GM21825 (cell line): ENCODE measurements around the gene SMPD4.
"Not testable (repeated sequence)": the region's sequence is repeated elsewhere in the genome, so short reads cannot be mapped to it uniquely, and the experiment has no call there.

Experiments
- ATAC-seq: cut with Tn5 transposase; IDR thresholded peaks from one replicate; pipeline ENCODE4 v1.9.1; 2021; ENCODE audit warnings: mild to moderate bottlenecking, moderate library complexity; ENCODE audit not compliant: unreplicated experiment

Gene SMPD4

DNA sequence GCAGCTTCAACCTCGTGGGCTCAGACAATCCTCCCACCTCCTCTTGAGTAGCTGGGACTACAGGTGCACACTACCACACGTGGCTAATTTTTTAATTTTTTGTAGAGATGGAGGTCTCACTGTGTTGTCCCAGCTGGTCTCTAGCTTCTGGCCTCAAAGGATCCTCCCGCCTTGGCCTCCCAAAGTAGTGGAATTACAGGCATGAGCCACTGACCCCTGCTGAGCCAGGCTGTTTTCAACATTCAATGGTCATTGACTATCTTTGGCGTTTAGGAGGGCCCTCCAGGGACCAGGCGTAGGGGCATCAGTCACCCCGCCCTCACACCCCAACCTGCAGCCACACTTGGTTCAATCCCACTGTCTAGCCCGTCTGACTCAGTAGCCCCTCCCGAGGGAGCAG lies 5.9 kb upstream of the SMPD4 start:
- no peak for ATAC-seq

DNA sequence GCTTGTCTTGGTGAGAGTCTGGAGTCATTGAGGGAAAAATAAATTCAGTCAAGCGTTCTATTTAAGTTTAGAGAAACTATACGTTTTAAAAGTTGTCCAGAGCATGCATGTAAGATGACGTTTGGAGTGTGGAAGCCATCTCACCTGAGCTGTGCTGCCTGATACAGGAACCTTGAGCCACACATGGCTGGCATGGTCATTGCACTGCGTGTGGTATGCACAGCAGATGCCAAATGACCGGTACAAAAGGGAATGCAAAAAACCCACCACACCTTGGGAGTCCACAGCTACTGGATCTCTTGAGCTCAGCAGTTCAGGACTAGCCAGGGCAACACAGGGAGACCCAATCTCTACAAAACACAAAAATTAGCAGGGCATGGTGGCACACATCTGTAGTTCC lies 5.0 kb upstream of the SMPD4 start:
- no peak for ATAC-seq

DNA sequence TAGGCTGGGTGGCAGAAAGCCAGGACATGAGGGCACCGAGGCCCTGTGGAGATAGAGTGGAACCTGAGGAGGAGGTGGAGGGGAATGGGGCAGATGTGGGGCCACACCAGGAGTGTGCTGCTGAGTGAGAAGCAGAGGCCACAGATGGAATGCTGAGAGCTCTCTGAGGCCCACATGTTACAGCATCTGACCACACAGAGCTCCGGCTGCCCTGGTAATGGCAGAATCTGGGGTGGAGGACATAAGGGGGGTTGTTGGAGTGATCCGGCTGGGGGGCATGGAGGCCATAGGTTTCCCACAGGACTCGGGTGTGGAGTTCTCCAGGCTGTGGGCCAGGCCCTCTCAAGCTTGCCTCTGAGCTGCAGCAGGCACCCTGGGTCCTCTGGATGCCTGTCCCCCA lies 4.5 kb upstream of the SMPD4 start:
- no peak for ATAC-seq

DNA sequence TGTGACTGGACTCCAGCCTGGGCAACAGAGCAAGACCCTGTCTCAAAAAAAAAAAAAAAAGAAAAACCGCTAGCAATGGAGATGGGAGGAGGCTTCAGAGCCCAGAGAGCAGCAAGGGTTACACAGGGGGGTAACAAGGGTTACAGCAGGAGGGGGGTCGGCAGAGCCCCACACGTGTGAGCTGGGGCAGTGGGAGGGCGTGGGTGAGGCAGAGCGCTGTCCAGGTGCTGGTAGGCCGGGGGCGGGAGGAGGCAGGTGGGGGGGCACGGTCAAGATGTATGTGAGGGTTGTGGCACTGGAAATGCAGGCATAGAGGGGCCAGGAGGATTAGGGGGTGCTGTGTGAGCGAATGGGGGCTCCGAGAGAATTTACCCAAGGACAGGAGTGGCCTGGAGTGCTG lies 4.0 kb upstream of the SMPD4 start:
- no peak for ATAC-seq

DNA sequence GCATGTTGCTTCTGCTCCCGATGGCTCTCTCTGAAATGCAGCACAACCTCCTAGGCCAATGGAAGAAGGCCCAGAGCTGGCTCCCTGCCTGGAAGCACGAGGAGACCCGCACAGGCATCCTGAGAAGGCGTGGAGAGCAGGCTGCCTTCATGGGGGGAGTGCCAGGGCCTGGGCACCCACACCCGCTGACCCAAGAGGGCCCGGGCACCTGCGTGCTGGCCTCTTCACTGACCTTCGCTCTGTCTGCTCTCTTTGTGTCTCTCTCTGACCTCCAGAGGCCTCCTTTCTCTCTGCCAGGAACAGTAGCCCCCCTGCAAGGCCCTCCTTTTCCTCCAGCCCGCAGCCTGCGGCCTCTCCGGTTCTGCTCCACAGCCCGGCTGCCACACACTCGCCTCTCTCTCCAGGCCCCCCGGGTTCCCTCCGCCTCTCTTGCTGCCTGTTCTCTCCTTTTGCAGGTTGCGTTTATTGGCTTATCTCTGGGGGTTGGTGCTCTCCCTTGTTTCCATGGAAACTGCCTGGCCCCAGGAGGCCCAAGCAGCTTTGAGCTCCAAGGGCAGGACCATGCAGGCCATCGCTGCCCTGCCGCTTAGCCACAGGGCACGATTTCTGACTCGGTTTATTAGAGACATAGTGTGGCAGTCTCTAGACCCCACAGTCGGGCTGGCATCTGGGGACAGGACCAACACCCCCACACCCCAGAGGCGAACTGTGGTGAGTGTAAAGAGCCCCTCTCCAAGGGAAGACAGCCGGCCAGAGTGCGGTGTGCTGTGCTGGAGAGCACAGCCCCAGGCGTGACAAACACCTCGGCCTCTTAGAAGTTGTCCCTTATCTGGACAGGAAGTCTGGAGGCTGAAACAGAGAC lies 2.3 kb upstream of the SMPD4 start:
- no peak for ATAC-seq

DNA sequence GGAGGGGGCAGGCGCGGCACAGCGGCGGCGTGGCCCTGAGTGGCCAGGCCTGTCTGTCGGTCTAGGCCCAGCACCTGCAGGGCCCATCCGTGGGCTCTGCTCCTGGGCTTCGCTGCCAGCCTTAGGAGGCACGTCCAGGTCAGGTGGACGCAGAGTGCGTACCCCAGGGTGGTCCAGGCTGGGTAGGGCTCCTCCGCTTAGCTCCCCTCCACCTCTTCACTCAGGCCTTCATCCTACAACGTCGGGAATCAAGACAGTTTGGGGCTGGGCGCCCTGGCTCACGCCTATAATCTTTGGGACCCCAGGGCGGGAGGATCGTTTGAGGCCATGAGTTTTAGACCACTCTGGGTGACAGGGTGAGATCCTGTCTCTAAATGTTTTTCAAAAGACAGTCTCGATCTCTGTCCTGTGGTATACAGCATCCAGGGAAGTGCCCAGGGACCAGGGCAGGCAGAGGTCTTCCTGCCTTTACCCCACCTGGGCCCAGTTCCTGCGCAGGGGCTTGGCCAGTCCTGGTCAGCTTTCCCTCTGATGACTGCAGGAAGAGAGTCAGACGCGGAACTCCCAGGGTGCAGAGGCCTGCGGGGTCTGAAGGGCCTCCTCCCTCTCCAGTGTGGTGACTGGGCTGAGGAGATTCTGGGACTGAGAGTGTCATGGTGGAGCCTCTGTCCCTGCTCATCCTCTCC lies 1.6 kb upstream of the SMPD4 start:
- ATAC-seq = peak; percentile 6

DNA sequence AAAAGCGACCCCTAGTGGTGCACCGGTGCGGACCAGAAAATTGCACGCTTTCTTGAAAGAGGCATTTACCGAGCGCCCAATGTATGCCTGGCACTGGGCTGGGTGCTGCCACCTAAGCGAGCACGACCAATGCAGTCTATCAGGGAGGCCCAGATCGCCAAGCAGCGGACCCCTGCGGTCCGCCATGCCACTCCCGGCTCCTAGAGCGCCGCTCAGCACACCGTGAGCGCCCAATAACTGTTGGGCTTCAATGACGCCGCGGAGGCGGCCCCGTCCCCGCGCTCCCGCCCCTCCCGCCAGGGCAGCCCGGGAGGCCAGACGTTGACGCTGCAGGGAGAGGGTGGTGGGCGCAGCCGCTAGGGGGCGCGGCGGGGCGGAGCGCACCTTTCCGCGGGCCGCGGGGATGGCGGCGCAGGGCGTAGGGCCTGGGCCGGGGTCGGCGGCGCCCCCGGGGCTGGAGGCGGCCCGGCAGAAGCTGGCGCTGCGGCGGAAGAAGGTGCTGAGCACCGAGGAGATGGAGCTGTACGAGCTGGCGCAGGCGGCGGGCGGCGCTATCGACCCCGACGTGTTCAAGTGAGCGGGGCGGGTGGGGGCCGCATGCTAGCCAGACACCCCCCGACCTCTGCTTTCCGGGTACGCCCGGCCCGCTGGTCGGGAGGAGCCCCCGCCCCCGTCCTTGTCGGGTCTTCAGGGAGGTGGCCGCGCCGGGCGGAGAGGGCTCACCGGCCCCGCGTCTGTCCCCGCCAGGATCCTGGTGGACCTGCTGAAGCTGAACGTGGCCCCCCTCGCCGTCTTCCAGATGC lies 679 bp upstream of the SMPD4 start, which contains the start of gene MZT2B:
MZT2B (plus strand) TSS at position 383 of the 803 bp plus-strand sequence; CDS start at position 404, 21 bp downstream.
- ATAC-seq = peak; percentile 84

DNA sequence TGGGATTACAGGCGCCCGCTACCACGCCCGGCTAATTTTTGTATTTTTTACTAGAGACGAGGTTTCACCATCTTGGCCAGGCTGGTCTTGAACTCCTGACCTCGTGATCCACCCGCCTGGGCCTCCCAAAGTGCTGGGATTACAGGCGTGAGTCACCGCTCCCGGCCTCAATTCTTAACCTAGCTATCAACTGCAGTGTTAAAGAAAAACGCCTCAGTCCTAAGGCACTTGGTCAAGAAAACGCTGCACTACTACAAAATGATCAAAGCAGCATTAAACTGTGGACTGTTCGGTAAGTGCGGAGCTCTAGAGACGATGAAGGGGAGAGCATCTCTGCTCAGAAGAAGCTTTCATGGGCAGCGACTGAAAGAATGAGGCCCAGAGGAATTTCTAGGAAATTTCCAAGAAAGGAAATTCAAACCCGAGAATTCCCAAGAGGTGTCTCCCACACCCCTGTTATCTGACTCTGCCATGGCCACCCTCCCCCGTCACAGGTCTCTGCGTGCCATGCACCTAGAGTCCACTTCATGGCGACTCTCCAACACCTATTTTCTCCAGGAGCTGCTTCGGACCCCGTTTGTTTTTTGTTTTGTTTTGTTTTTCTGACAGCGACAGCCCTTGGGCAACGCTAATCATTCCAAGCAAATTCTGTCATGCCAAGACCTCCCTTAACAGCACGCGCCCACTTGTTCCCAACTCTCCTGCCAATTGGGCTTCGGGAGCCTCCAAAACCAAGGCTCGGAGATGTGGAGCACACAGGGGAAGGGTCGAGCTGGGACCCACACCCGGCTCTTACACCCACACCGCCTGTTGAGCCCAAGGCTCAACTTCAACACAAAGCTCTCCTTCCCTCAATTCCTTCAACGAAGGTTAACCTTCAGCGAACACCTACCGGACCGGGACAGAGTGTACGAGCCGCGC lies 738 bp downstream of the SMPD4 start:
- ATAC-seq = not testable (repeated sequence)

DNA sequence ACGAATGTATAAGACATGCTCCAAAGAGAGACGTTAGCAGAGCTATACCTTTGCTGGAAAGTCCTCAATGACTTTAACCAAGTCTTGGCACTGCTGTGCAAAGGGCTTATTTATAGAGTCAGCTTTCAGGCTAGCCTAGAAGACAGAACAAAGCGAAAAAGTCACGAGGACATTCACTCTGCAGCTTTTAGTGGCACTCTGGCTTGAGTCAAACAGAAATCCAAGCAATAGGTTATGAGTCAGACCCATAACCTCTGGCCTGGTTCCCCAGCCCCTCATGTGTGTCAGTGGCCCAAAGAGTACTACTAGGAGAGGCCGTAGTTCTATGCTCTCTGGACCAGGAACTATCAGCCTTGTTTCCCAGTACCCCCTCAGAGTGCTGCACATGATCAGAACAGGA lies 6.5 kb downstream of the SMPD4 start:
- ATAC-seq = not testable (repeated sequence)

DNA sequence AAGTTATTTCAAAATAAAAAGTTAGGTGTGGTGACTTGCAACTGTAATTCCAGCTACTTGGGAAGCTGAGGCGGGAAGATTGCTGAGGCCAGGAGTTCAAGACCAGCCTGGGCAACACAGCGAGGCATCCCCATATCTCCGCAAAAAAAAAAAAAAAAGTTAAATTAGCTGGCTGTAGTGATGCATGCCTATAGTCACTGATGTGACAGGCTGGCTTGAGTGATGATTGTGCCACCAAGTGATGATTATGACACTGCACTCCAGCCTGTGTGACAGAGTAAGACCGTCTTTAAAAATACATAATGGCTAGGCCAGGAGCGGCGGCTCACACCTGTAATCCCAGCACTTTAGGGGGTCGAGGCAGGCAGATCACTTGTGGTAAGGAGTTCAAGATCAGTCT lies 11.5 kb downstream of the SMPD4 start:
- no peak for ATAC-seq

DNA sequence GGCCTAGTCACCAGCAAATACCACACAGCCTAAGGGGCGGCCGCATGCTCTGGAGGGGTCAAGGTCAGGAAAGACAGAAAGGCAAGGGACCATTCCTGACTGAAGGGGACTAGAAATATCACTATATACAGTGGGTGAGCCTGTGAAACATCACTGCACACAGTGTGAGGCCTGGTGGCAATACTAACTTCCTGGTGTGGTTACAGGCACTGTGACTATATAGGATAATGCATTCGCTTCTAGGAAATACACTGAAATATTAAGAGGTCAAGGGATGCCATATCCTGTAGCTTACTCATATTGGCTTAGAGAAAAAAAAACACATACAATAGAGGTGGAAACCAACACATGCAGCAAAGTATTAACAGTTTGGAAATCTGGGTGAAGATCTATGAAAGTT lies 12.2 kb downstream of the SMPD4 start:
- not testable (repeated sequence) for ATAC-seq

DNA sequence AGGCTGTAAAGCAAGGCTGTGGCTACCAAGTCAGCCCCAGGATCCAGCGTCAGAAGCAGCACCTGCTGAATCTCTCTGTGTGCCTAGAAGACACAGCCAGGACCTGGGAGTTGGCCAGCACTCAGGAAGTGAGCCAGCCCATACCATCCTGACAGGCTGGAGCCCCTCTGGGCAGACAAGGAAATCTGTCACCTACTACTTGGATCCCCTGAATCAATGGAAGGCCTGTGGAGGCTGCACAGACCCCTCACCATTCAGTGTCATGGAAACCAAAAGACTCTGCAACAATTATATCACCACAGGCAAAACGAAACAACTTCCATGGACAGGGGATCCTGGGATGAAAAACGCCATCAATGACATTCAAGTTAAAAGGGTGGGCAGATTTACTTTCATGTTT lies 14.8 kb downstream of the SMPD4 start:
- not testable (repeated sequence) for ATAC-seq

DNA sequence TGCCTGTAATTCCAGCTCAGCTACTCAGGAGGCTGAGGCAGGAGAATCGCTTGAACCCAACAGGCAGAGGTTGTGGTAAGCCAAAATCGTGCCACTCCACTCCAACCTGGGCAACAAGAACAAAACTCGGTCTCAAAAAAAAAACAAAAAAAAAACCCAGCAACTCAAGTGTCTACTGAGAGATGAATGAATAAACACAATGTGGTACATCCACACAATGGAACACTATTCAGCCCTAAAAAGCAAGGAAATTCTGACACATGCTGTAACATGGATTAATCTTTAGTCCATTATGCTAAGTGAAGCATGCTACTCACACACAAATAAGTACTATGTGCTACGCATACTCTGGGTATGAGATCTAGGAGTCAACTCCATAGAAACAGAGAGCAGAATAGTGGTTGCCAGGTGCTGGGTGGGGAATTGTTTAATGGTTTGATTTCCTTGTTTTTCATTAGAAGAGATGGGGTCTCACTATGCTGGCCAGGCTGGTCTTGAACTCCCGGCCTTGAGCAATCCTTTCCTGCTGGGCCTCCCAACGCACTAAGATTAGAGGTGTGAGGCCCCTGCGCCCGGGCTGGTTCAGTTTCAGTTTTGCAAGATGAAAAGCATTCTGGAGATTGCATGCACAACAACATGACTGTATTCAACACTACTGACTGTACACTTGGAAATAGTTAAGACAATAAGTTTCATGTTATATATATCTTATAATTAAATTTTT lies 15.9 kb downstream of the SMPD4 start:
- ATAC-seq = no peak

DNA sequence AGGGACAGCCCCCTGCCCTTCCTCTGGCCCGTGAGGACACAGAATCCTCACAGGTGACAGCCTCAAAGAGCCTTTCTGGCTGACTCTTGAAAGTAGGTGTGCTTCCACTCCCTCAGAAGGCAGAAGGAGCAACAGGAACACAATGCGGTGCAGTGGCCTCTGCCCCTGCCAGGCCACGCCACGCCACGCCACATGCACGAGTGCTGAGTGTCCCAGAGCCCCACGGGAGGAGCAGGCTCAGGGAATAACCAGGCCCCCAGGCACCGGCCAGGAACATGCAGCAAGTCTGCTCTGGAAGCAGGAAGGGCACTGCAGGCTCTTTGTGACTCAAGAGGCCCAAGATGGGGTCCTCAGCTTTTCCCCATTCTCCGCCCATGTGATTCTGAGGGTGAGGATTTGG lies 18.4 kb downstream of the SMPD4 start:
- no peak for ATAC-seq

DNA sequence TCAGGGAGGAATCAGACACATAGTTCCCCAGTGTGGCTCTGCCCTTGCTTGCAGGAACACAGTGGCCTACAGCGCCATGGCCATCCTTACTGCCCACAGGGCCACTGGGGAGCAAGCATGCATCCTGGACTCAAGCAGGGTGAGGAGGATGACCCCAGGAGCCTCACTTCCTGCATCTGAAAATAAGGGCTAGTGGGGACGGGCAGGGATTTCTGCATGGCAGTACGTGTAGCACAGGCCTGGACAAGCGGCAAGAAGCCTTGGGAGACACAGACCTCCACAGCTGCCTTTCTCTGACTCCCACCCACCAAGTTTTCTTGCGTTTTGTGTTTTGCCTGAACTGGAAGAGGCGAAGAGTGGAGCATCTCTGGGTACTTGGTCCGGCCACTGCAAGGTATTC lies 18.9 kb downstream of the SMPD4 start:
- ATAC-seq = not testable (repeated sequence)

DNA sequence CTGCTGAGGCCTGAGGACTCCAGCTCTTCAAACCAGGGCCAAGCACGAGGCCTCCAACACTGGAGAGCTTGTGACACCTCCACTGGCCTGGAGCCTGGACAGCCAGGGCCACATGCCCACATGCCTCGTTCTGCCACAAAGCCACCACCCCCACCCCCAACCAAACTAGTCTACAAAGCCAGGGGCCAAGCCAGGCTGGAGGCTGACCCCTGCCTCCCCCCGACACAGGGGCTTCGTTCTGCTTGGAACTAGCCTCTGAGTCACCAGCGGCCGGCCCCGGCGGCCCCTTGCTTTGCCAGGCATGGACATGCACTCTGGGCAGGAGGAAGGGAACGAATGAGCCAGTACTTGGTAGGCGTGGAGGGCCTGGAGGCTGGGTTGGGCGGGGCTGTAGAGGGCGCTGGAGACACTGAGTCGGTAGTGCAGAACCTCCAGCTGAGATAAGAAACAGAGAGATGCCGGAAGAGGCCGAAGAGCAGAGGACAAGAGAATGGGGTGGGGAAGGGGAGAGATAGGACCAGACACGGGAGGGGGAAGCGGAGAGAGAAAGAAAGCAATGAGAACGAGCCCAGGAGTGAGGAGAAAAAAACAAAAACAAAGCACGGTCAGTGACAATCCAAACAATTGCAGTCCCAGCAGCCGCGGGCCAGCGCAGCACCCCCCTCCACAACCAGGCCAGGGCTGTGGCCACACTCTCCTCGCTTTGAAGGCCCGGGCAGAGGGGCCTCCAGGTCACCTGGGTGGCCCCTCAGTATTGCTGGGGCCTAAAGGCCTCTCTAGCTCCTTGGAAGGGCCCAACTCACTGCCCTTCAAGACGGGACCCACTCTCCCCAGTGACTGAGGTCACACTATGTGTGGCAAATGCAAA lies 20.3 kb downstream of the SMPD4 start:
- not testable (repeated sequence) for ATAC-seq

DNA sequence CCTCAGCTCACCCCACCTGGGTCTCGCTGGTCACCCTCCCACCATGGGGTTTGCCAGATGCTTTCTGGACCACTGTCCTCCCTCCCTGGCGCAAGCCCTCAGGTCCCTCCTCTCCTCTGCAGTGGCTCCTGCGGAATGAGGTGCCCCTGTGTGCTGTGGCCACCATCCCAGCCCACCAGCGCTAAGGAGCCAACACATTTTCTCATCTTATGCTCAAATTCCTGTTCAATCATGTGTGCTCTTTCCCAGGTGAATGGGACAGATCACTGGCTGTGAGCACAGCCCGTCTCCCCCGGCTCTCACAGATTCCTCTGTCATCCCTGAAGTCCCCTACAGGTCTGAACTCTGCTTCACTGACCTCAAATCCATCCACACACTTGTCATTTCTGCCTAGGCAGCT lies 21.3 kb downstream of the SMPD4 start:
- ATAC-seq = no peak

DNA sequence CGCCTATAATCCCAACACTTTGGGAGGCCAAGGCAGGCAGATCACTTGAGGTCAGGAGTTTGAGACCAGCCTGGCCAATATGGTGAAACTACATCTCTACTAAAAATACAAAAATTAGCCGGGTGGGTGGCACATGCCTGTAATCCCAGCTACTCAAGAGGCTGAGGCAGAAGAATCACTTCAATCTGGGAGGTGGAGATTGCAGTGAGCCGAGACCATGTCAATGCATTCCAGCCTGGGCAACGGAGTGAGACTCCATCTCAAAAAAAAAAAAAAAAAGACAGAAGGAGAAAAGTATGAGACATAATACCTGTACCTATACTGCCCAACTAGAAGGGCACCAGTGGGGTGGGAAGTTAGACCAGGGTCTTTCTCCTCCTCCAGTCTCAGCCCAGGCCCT lies 22.0 kb downstream of the SMPD4 start:
- ATAC-seq = not testable (repeated sequence)

DNA sequence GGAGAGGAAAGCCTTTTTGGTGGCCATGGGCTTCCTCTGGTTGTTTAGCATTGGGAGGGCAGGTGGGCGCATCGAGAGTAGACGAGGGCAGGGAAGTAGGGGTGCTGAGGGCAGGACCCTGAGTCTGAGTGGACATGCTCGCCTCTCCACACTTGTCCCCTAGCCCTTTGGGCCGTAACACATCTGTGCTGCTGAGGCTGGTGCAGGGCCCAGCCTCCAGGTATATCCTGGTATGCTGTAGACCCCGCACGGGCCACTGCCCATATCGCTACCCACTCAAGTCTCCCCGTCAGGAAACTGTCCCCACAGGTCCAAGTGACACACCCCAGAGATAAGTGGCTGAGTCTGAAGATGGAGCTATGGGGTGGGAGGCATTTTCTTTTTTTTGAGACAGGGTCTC lies 22.8 kb downstream of the SMPD4 start:
- ATAC-seq = no peak
